ENCODE results near the gene PRKCH. TPM values are rescaled to one million over a fixed set of nuclear protein-coding genes. Genes with fewer than 3 reads are reported as not detected.

Gene PRKCH
- total RNA-seq, 1 experiment from 2014 or later: 5.2 TPM

- H3T11ph ChIP-seq (ENCODE audit: low read length): no peak overlapping the region
- H4K20me1 ChIP-seq (ENCODE audit: control insufficient read depth, insufficient read depth, insufficient read length): no peaks in the 10 kb centered on the region
- H2BK12ac ChIP-seq (ENCODE audit: insufficient read length, low read depth, low read length): no peak overlapping the region
- H4K91ac ChIP-seq (ENCODE audit: insufficient read length, low read depth, low read length): no peak overlapping the region
- no peaks in the 10 kb centered on the region for H3K9me3 Mint-ChIP-seq
- H2AFZ ChIP-seq (ENCODE audit: low read length): no peak overlapping the region
- H3K56ac ChIP-seq (ENCODE audit: insufficient read length, low read depth, low read length): no peak overlapping the region
- no peaks in the 10 kb centered on the region for H3K27me3 ChIP-seq (ENCODE audit: insufficient read depth, low read length)
- no peaks in the 10 kb centered on the region for H3K27me3 Mint-ChIP-seq (ENCODE audit: low read depth)
- no peak overlapping the region for H2AK5ac ChIP-seq (ENCODE audit: insufficient read length, low read length)
- H3K27ac ChIP-seq (ENCODE audit: insufficient read length, low read depth, low read length): no peak overlapping the region
- H3K4ac ChIP-seq (ENCODE audit: low read depth, low read length): no peak overlapping the region
- no peak overlapping the region for H3K14ac ChIP-seq (ENCODE audit: insufficient read depth, low read length)
- H3K4me2 ChIP-seq (ENCODE audit: insufficient read depth, insufficient read length, low read length): no peak overlapping the region
- no peaks in the 10 kb centered on the region for H3K36me3 Mint-ChIP-seq (ENCODE audit: insufficient read depth in 1 of 3, low read depth in 3 of 3)
- no CpG with 5 or more reads among the region's 7 CpGs for WGBS (ENCODE audit: extremely low coverage, insufficient read length, low lambda C conversion rate)
- H4K8ac ChIP-seq (replicated peaks; ENCODE audit: insufficient read length, low read depth, low read length): no peak overlapping the region
- DNase-seq: no peak
- H3K4me1 Mint-ChIP-seq: 0 out of 4 replicates have a peak, but pooled peaks cover 0 to 6% of the 10 kb centered on the region in 2 experiments
- H2BK5ac ChIP-seq (ENCODE audit: insufficient read length, low read length): no peak overlapping the region
- H3K4me1 ChIP-seq (ENCODE audit: insufficient read depth, low read length): no peaks in the 10 kb centered on the region
- no peak overlapping the region for H2BK20ac ChIP-seq (ENCODE audit: low read depth, low read length, poor library complexity, severe bottlenecking)
- no peak overlapping the region for H3K4me3 Mint-ChIP-seq
- H3K27ac Mint-ChIP-seq: peak overlapping the region in 2 of 3 experiments; percentile 44 to 50; a peak in 3 of 7 replicates
- no peak overlapping the region for H3K18ac ChIP-seq (ENCODE audit: insufficient read length, low read depth, low read length)
- no peak overlapping the region for H2BK15ac ChIP-seq (ENCODE audit: low read depth, low read length)
- no peaks in the 10 kb centered on the region for H3K9me3 ChIP-seq (ENCODE audit: control insufficient read depth, low read depth, low read length)
- no peak overlapping the region for H4K5ac ChIP-seq (ENCODE audit: insufficient read length, low read depth, low read length)
- no peak overlapping the region for H3K9ac ChIP-seq (ENCODE audit: extremely low read depth, insufficient read length, low read length)
- H3K79me2 ChIP-seq (ENCODE audit: insufficient read depth, low read length): no peaks in the 10 kb centered on the region
- H3K79me1 ChIP-seq (ENCODE audit: insufficient read depth, low read depth, low read length, poor library complexity, severe bottlenecking): no peaks in the 10 kb centered on the region
- TF ChIP-seq, protein P1, sequence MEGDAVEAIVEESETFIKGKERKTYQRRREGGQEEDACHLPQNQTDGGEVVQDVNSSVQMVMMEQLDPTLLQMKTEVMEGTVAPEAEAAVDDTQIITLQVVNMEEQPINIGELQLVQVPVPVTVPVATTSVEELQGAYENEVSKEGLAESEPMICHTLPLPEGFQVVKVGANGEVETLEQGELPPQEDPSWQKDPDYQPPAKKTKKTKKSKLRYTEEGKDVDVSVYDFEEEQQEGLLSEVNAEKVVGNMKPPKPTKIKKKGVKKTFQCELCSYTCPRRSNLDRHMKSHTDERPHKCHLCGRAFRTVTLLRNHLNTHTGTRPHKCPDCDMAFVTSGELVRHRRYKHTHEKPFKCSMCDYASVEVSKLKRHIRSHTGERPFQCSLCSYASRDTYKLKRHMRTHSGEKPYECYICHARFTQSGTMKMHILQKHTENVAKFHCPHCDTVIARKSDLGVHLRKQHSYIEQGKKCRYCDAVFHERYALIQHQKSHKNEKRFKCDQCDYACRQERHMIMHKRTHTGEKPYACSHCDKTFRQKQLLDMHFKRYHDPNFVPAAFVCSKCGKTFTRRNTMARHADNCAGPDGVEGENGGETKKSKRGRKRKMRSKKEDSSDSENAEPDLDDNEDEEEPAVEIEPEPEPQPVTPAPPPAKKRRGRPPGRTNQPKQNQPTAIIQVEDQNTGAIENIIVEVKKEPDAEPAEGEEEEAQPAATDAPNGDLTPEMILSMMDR (conservative IDR thresholded peaks at IDR 0.05): no peak
- no peak overlapping the region for H2BK120ac ChIP-seq (ENCODE audit: low read depth, low read length, poor library complexity, severe bottlenecking)
- no peaks in the 10 kb centered on the region for H3K23me2 ChIP-seq (ENCODE audit: insufficient read length, low read depth, low read length, poor library complexity, severe bottlenecking)
- H3K23ac ChIP-seq (ENCODE audit: insufficient read length, low read depth, low read length): no peak overlapping the region
Measured at GRCh38 chr14:61388173-61388975, 67.0 kb downstream of the PRKCH start.
